Kidney glomerular epithelial cell (primary cell): ENCODE measurements around the gene CBLN4.

ENCODE experiments used
- DNase-seq: peaks from one replicate; lab custom pipeline; 2025; lab: John Stamatoyannopoulos, UW

CBLN4 gene

GRCh38 chr20:56005389-56005715, at the start of gene CBLN4:
TSS of gene CBLN4 (minus strand) at chr20:56005519. CDS start at chr20:56004171, 1,348 bp downstream.
- DNase-seq: no peak

DNA sequence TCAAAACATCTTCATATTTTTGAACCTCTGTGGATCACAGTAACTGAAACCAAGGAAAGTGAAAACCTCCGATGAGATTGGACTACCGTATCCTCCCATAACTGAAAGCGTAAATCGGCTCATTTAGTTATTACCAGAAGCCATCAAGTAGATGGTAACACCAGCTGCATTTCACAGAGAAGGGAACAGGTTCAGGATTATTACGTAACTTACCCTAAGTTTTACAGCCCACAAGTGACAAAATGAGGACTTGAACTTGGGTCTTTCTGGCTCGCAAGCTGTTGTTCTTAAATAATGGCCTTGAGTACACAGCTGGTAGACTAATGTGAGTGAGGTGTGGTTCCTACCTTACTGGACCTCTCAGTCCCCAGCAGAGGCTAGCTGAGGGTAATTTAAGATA, 37.9 kb upstream of the CBLN4 start:
- DNase-seq: no peak

GRCh38 chr20:56032251-56032650, 26.9 kb upstream of the CBLN4 start:
- DNase-seq: no peak

GRCh38 chr20:56018716-56019115, 13.4 kb upstream of the CBLN4 start:
- no peak for DNase-seq

GRCh38 chr20:56018194-56018593, 12.9 kb upstream of the CBLN4 start:
- no peak for DNase-seq

DNA sequence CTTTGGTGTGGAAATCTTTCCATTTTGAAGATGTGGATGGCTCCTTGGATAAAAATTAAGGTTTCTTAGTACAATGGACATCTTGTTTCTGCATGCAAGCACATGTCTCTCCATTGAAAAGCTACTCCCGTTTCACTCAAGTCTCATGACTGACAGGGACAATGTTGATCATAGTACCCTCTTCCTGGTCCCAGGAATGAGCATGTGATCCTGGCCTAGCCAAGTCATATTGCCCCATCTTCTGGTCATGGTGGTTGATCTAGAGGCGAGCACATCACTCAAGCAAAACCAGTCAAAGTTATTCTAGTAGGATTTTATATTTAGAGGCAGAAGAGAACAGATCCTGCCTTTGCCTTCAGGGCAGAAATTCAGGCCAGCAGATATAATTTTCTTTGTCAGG, 12.2 kb upstream of the CBLN4 start:
- DNase-seq: no peak

DNA sequence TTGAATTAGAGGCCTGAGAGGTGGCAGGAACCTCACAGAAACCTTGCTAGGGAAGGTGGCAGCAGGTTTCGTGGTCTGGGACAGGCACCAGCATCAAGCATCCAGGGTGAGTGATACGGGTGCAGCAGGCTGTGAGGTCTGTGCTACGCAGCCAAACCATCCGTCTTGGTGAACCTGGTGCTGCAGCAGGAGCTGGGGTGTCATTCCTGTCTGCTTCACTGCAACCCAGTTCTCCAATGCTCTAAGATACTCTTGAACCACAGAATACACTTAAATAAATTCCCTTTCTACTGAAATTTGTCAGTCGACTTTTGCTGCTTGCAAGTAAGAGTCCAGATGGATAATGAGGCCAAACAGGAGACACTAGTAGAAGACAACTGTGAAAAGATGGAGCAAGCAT, 9.7 kb upstream of the CBLN4 start:
- DNase-seq: no peak

GRCh38 chr20:56014151-56014550, 8.8 kb upstream of the CBLN4 start:
- DNase-seq: no peak

DNA sequence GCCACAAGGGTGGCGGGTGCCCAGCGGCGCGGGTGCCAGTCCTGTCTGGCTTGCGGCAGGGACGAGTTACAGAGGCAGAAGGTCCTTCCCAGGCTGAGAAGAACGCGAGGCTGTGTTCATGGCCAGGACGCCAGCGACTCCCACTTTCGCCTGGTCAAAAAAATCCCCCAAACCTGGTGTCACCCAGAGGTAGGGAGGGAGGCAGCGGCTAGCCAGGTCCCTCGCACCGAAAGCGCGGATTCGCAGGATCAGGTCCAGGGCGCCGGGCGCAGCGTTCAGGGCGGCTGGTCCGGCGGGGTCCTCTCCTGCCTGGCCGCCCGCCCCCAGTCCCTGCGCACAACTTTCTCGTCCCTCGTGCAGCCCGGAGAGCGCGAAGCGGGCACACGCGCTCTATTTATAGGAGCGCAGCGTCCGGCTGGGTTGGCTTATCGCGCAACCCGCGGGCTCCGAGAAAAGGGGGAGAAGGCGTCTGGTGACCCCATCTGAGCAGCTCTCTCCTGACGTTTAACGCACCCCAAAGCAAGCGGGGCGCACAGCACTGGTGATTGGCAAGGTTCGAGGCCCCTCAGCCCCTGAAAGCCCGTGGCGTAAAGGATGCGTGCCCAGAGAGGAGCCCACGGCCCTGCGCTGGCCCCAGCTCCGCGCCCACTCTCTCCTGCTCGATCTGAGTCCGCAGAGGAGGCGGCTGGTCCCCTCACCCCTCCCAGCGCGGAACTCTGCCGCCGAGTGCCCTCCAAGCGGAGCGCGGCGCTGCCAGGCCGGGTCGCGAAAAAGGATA, 519 bp downstream of the CBLN4 start:
- DNase-seq: no peak

- DNase-seq: no peak
Measured at GRCh38 chr20:56004007-56004406, 1.3 kb downstream of the CBLN4 start.

GRCh38 chr20:56002908-56003800, 2.2 kb downstream of the CBLN4 start:
- no peak for DNase-seq

- no peak for DNase-seq
Measured at GRCh38 chr20:56001890-56002289, 3.4 kb downstream of the CBLN4 start.

GRCh38 chr20:56001106-56001785, 4.1 kb downstream of the CBLN4 start:
- no peak for DNase-seq

- no peak for DNase-seq
Measured at GRCh38 chr20:55978550-55978949, 26.8 kb downstream of the CBLN4 start.

DNA sequence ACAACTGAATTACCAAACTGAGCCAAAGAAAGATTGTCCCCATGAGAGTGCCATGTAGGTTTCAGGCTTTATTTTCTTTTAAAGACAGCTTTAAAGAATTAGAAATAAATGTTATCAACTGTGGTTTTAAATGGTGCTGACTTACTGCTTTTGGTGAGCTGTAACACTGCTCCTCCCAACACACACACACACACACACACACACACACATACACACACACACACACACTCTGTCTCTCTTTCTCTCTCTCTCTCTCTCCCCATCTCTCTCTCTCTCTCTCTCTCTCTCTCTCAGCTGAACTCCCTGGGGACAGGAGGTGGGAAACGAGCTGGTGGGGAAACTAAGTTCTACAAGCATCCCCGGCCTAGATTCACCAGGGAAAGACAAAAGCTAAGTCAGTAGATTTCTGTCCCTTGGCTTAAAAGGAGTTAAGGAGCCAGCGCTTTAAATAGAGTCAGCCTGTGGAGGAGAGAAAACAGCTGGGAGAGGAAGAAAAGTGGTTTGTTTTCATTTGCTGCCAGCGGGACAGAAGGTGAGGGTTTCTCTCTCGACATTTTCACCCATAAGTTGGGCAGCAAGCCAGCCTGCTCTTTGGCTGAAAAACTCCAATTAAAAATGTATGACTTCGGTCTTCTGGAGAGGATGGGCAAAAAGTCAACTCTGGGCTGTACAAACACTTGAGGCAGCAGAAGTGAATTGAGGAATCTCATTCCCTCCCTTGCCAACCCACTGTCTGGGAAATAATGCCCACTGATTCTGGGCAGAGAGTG, 27.4 kb downstream of the CBLN4 start:
- no peak for DNase-seq

DNA sequence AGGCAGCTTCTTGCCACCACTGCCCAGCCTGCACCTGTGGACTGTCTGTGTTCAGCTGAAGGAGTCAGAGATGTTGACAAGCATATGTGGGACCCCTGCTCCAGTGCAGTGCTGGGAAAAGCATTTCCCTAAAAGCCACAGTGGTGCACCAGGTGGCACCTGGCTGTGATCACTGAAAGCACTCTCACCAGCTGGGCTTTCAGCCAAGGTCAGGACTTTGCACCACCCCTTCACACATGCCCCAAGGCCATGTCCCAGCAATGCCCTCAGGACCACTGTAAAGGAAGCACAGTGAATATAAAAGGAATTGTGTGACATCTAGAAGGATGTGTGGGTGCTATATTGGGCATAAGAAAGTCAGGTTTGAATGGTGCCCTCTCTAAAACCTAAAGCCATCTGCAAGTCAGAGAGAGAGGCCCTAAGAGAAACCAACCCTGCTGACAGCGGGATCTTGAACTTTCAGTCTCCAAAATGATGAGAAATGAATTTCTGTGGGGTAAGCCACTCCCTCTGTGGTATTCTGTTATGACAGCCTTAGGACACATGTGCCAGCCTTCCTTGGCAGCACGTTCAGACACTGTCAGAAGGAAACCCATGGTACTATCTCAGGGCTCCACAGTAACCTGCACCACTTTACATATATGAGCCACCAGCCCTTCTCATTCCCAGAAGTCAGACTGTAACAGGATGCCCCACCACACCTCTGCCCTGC, 30.7 kb downstream of the CBLN4 start:
- no peak for DNase-seq

DNA sequence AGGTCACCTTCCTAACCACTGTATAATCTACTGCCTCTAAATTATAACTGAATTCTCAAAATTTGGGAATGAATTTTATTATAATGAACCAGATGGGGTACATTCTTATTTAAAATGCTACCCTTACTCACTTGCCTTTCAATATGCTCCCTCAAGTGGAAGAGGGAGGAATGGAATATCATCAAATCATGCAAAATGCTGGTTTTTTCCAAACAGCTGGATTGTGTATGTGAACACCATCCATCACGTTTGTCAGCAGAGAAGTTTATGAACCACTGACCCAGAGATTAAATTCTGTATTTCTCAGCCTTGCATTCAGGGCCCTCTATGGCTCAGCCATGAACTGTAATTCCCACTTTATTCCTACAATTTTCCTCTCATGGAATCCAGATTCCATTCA, 40.5 kb downstream of the CBLN4 start:
- no peak for DNase-seq

DNA sequence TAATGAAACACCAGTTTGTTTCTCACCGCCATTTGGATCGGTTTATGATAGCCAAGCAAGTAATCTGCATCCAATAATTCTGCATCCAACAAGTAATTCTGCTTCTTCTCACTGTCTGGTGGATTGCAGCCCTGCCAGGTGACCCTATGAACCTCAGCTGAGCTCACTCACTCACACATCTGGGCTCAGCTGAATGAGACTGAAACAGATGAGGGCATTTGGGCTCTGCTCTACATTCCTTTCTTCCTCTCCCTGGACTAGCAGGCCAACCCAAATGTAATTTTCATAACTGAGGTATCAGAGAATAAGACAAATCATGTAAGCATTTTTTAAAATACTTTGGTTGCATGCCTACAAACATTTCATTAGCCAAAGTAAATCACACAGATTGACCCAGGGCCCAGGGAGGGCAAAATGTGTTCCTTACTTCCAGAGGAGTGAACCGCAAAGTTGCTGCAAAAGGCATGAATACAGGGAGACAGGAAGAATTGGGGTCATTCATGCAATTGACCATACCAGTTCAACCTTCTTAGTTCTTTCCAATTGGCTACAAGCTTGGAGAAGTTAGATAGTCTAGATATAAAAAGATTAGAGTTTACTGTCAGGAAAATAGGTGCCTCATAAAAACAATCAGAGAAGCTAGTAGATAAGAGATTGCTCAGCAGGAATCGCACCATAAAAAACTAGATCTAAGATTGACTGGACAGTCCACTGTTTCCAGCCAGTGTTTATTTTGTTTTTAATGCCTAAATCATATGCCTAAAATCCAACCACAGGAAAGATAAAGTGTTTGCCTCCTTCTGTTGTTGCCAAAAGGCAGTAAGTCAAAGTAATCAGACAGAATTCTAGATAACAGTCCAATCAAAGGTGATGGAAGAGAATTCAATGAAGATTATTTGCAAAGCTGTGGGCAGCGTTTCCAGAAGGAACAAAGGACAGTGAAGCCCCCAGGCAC, 43.7 kb downstream of the CBLN4 start:
- DNase-seq: no peak

DNA sequence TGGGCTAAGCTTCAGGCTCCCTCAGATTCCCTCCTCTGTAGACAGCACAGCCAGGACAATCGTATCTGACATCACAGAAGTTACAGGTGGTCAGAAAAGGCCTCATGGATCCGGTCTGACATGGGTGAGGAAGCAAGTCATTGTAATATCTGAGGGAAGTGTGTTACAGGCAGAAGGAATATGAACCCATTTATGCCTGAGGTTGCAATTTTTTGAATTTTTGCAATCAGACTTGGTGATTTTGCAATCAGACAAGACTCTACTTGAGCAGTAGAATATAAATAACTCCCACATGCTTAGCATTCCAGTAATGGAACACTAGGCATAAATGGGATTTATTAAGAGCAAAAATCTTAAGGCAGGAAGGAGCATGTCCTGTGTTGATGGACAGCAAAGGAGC, 52.1 kb downstream of the CBLN4 start:
- no peak for DNase-seq

- DNase-seq: no peak
Measured at GRCh38 chr20:55947701-55948100, 57.6 kb downstream of the CBLN4 start.
